Keratinocyte (primary cell): ENCODE data around the gene TPM1. TPM values are rescaled to one million over a fixed set of nuclear protein-coding genes. Genes with fewer than 3 reads are reported as not detected.

Experiments
- DNase-seq: peaks from one replicate; pipeline ENCODE4 v3.0.0-alpha.2; 2011; ENCODE audit warnings: low read depth, missing footprints, low spot score
- FAIRE-seq: peaks from 2 replicates; lab custom pipeline; 2011; peaks lifted over from hg19 to GRCh38; lab: Jason Lieb, UNC
- H2AFZ ChIP-seq: 2 replicates; pipeline ENCODE4 v1.6.0; 2012; ENCODE audit warnings: low read length, control low read depth, inconsistent platforms; ENCODE audit not compliant: control insufficient read depth
- H3K27ac ChIP-seq: 2 replicates; pipeline ENCODE4 v1.5.1; 2011; ENCODE audit warnings: low read length; ENCODE audit not compliant: control insufficient read depth, insufficient read depth
- H3K27me3 ChIP-seq: 3 replicates; pipeline ENCODE4 v1.6.0; 2011; ENCODE audit warnings: low read length; ENCODE audit not compliant: control insufficient read depth, insufficient read depth; ENCODE audit errors: extremely low read depth
- H3K36me3 ChIP-seq, 2 experiments: 2 replicates in 1 of 2; 3 replicates in 1 of 2; pipeline ENCODE4 v1.5.1; 2011; ENCODE audit warnings: low read length in 2 of 2, mild to moderate bottlenecking in 1 of 2; ENCODE audit not compliant: control insufficient read depth in 2 of 2, insufficient read depth in 2 of 2; ENCODE audit errors: extremely low read depth in 1 of 2
- H3K4me1 ChIP-seq: 3 replicates; pipeline ENCODE4 v1.5.1; 2011; ENCODE audit warnings: low read length; ENCODE audit not compliant: control insufficient read depth, insufficient read depth; ENCODE audit errors: extremely low read depth
- H3K4me2 ChIP-seq: 3 replicates; pipeline ENCODE4 v1.6.0; 2011; ENCODE audit warnings: low read depth, low read length; ENCODE audit not compliant: control insufficient read depth, insufficient read depth; ENCODE audit errors: extremely low read depth
- H3K4me3 ChIP-seq, 3 experiments: fragments of 200-600 bp in 1 of 3; sonication (generic) in 1 of 3; 2 replicates in 2 of 3; 3 replicates in 1 of 3; pipeline ENCODE4 v1.5.1; 2011 to 2016; ENCODE audit warnings: low read length in 3 of 3, mild to moderate bottlenecking in 3 of 3, control low read depth in 2 of 3, inconsistent platforms in 1 of 3, low read depth in 1 of 3, mixed read lengths in 1 of 3, mixed run types in 1 of 3, moderate library complexity in 1 of 3; ENCODE audit not compliant: control insufficient read depth in 2 of 3, insufficient read depth in 2 of 3; ENCODE audit errors: extremely low read depth in 1 of 3
- H3K79me2 ChIP-seq: 2 replicates; pipeline ENCODE4 v1.6.0; 2012; ENCODE audit warnings: low read length; ENCODE audit not compliant: control insufficient read depth, insufficient read depth
- H3K9ac ChIP-seq: 3 replicates; pipeline ENCODE4 v1.6.0; 2011; ENCODE audit warnings: low read length; ENCODE audit not compliant: control insufficient read depth, insufficient read depth; ENCODE audit errors: extremely low read depth
- H3K9me1 ChIP-seq: 3 replicates; pipeline ENCODE4 v1.6.0; 2011; ENCODE audit warnings: low read length; ENCODE audit not compliant: control insufficient read depth, insufficient read depth; ENCODE audit errors: extremely low read depth
- H3K9me3 ChIP-seq: 2 replicates; pipeline ENCODE4 v1.5.1; 2012; ENCODE audit warnings: low read depth, low read length; ENCODE audit not compliant: control insufficient read depth
- H4K20me1 ChIP-seq: 3 replicates; pipeline ENCODE4 v1.6.0; 2011; ENCODE audit warnings: low read length; ENCODE audit not compliant: control insufficient read depth, insufficient read depth; ENCODE audit errors: extremely low read depth
- EZH2 ChIP-seq: IDR thresholded peaks from one replicate; pipeline ENCODE4 v1.6.1; 2012; ENCODE audit warnings: inconsistent platforms, mild to moderate bottlenecking, low read length, moderate library complexity
- dilution Hi-C: fragments of 300-500 bp; cut with MboI; formaldehyde crosslinking; loops from one replicate; pipeline ENCODE4 v1.7.0; 2020; ENCODE audit warnings: low sequenced_read_pairs; ENCODE audit not compliant: extremely low pct_ligation_motif_present
- polyA plus RNA-seq, 5 experiments: library from polyadenylated mRNA; depleted of rRNA in 3 of 5; stranded (reverse) in 3 of 5; stranded (forward) in 1 of 5; unstranded in 1 of 5; fragments of >200 nt; gene quantifications; 1 replicate in 1 of 5; 2 replicates in 3 of 5; 3 replicates in 1 of 5; pipeline versions ENCODE4 v1.2.1 to v1.2.3, GENCODE V29; 2011 to 2012; ENCODE audit warnings: missing spikeins in 2 of 5, low read depth in 1 of 5, low replicate concordance in 1 of 5
- TF ChIP-seq, protein P1 (sequence below), 3 experiments: IDR thresholded peaks in 1 of 3; conservative IDR thresholded peaks in 1 of 3; optimal IDR thresholded peaks in 1 of 3; 2 replicates in 2 of 3; 3 replicates in 1 of 3; pipeline versions ENCODE3 to v1.5.1; 2011; ENCODE audit warnings: low read length in 3 of 3, mild to moderate bottlenecking in 3 of 3, moderate library complexity in 2 of 3, control low read depth in 1 of 3, inconsistent platforms in 1 of 3; ENCODE audit not compliant: insufficient read depth in 2 of 3; ENCODE audit errors: extremely low read depth in 1 of 3

TPM1 gene
- polyA plus RNA-seq, 1 donor (not counting 4 experiments of a cell fraction or from before 2014, with no cell fraction given) = 370 TPM

DNA sequence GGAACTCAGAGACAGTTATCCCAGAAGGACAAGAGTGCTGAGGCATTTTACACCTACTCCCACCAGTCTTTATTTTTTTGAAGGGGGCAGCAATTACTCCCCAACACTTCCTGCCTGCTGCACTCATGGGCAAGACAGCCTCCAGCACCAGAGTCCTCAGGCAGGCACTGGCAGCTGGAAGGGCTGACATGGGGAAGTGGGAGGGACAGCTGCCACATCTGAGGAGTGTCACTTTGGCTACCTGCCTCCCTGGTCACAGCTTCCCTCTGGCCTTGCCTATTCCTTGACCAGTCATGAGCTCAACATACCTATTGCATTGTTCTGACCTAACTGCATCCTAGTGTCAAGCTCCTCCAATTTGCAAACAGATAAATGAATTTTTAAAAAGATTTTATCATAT, 68.9 kb downstream of the TPM1 start:
- FAIRE-seq (no peak), DNase-seq (no peak)
- no peak overlapping the region for H3K4me2 ChIP-seq
- no peak for TF ChIP-seq EZH2
- TF ChIP-seq, protein P1, sequence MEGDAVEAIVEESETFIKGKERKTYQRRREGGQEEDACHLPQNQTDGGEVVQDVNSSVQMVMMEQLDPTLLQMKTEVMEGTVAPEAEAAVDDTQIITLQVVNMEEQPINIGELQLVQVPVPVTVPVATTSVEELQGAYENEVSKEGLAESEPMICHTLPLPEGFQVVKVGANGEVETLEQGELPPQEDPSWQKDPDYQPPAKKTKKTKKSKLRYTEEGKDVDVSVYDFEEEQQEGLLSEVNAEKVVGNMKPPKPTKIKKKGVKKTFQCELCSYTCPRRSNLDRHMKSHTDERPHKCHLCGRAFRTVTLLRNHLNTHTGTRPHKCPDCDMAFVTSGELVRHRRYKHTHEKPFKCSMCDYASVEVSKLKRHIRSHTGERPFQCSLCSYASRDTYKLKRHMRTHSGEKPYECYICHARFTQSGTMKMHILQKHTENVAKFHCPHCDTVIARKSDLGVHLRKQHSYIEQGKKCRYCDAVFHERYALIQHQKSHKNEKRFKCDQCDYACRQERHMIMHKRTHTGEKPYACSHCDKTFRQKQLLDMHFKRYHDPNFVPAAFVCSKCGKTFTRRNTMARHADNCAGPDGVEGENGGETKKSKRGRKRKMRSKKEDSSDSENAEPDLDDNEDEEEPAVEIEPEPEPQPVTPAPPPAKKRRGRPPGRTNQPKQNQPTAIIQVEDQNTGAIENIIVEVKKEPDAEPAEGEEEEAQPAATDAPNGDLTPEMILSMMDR (optimal IDR thresholded peaks at IDR 0.05 in 1 of 3, IDR thresholded peaks at IDR 0.05 in 1 of 3, conservative IDR thresholded peaks at IDR 0.05 in 1 of 3; ENCODE audit: extremely low read depth in 1 of 3, insufficient read depth in 2 of 3, low read length in 3 of 3) = no peak
- H3K4me3 ChIP-seq = no peak overlapping the region
- no peaks in the 10 kb centered on the region for H3K4me1 ChIP-seq
- H3K79me2 ChIP-seq = no peaks in the 10 kb centered on the region
- H3K9me1 ChIP-seq = no peaks in the 10 kb centered on the region
- dilution Hi-C loops = no loop called here
- no peak overlapping the region for H3K9ac ChIP-seq
- no peaks in the 10 kb centered on the region for H3K27me3 ChIP-seq
- H3K27ac ChIP-seq = no peak overlapping the region
- no peaks in the 10 kb centered on the region for H3K9me3 ChIP-seq
- no peak overlapping the region for H2AFZ ChIP-seq
- no peaks in the 10 kb centered on the region for H3K36me3 ChIP-seq
- H4K20me1 ChIP-seq = no peaks in the 10 kb centered on the region

- H3K27me3 ChIP-seq = no peaks in the 10 kb centered on the region
- H3K4me3 ChIP-seq = no peak overlapping the region
- H3K79me2 ChIP-seq = no peaks in the 10 kb centered on the region
- FAIRE-seq (no peak), DNase-seq (no peak)
- H3K4me2 ChIP-seq = no peak overlapping the region
- H3K9me1 ChIP-seq = no peaks in the 10 kb centered on the region
- H3K27ac ChIP-seq = no peak overlapping the region
- no peak overlapping the region for H3K9ac ChIP-seq
- no peak overlapping the region for H2AFZ ChIP-seq
- no peaks in the 10 kb centered on the region for H3K36me3 ChIP-seq
- dilution Hi-C loops = no loop called here
- H3K9me3 ChIP-seq = no peaks in the 10 kb centered on the region
- no peaks in the 10 kb centered on the region for H3K4me1 ChIP-seq
- no peak for TF ChIP-seq EZH2
- TF ChIP-seq, protein P1 (optimal IDR thresholded peaks at IDR 0.05 in 1 of 3, IDR thresholded peaks at IDR 0.05 in 1 of 3, conservative IDR thresholded peaks at IDR 0.05 in 1 of 3; ENCODE audit: extremely low read depth in 1 of 3, insufficient read depth in 2 of 3, low read length in 3 of 3) = no peak
- no peaks in the 10 kb centered on the region for H4K20me1 ChIP-seq
Observed at GRCh38 chr15:63112871-63113270, 70.3 kb downstream of the TPM1 start.
